Effector memory CD4-positive, alpha-beta T cell (primary cell): ENCODE results near the gene SNX3.

Source experiments
- DNase-seq, 3 donors: peaks; one replicate each; pipeline ENCODE4 v3.0.0-alpha.2; 2020
- H3K27ac ChIP-seq: 2 replicates; pipeline ENCODE4 v1.7.0; 2013; ENCODE audit warnings: mild to moderate bottlenecking, low read length, moderate library complexity; ENCODE audit not compliant: insufficient read depth, poor library complexity, severe bottlenecking
- H3K27me3 ChIP-seq: replicated peaks from 2 replicates; pipeline ENCODE4 v1.7.0; 2013; ENCODE audit warnings: mild to moderate bottlenecking, low read length; ENCODE audit not compliant: insufficient read depth, control insufficient read depth, poor library complexity, severe bottlenecking
- H3K36me3 ChIP-seq: 2 replicates; pipeline ENCODE4 v1.7.0; 2013; ENCODE audit warnings: mild to moderate bottlenecking, low read length, moderate library complexity; ENCODE audit not compliant: control insufficient read depth, insufficient read depth
- H3K4me1 ChIP-seq: 2 replicates; pipeline ENCODE4 v1.7.0; 2013; ENCODE audit warnings: low read length, mild to moderate bottlenecking; ENCODE audit not compliant: control insufficient read depth, insufficient read depth, poor library complexity, severe bottlenecking
- H3K4me3 ChIP-seq: 2 replicates; pipeline ENCODE4 v1.7.0; 2013; ENCODE audit warnings: low read length, low read depth, mild to moderate bottlenecking; ENCODE audit not compliant: insufficient read depth, poor library complexity, severe bottlenecking
- H3K9me3 ChIP-seq: 2 replicates; pipeline ENCODE4 v1.7.0; 2013; ENCODE audit warnings: mild to moderate bottlenecking, low read length, moderate library complexity; ENCODE audit not compliant: control insufficient read depth

SNX3 gene

GRCh38 chr6:108174371-108175175, 86.3 kb downstream of the SNX3 start:
- Histone ChIP-seq H3K27ac (no peak overlapping the region), H3K27me3 (peaks cover 80% of the 10 kb centered on the region), H3K4me1 (peaks cover 25% of the 10 kb centered on the region), H3K9me3 (no peaks in the 10 kb centered on the region), H3K36me3 (no peaks in the 10 kb centered on the region), H3K4me3 (no peak overlapping the region)
- no peak for DNase-seq

GRCh38 chr6:108171918-108172516, 88.8 kb downstream of the SNX3 start:
- H3K27ac ChIP-seq, result no peak overlapping the region
- H3K4me1 ChIP-seq, result peaks cover 51% of the 10 kb centered on the region
- no peak overlapping the region for H3K4me3 ChIP-seq
- no peaks in the 10 kb centered on the region for H3K9me3 ChIP-seq
- H3K27me3 ChIP-seq, result peaks cover 95% of the 10 kb centered on the region
- no peak for DNase-seq
- no peaks in the 10 kb centered on the region for H3K36me3 ChIP-seq

- Histone ChIP-seq H3K36me3 (no peaks in the 10 kb centered on the region), H3K27me3 (peaks cover 95% of the 10 kb centered on the region), H3K4me1 (peaks cover 52% of the 10 kb centered on the region), H3K9me3 (no peaks in the 10 kb centered on the region), H3K4me3 (no peak overlapping the region), H3K27ac (no peak overlapping the region)
- no peak for DNase-seq
These were observed 89.4 kb downstream of the SNX3 start for GRCh38 chr6:108171291-108171917.

GRCh38 chr6:108170332-108171290, 90.2 kb downstream of the SNX3 start:
- Histone ChIP-seq H3K9me3 (no peaks in the 10 kb centered on the region), H3K4me3 (no peak overlapping the region)

GRCh38 chr6:108169464-108170331, 91.1 kb downstream of the SNX3 start:
- H3K27ac ChIP-seq, result no peak overlapping the region
- peaks cover 41% of the 10 kb centered on the region for H3K4me1 ChIP-seq
- no peak for DNase-seq
- H3K27me3 ChIP-seq, result peaks cover 91% of the 10 kb centered on the region
- peak overlapping the region; percentile 37 for H3K4me3 ChIP-seq
- H3K9me3 ChIP-seq, result no peaks in the 10 kb centered on the region
- H3K36me3 ChIP-seq, result no peaks in the 10 kb centered on the region

More at GRCh38 chr6:108170332-108171290, 90.2 kb downstream of the SNX3 start:
- Histone ChIP-seq H3K27ac (no peak overlapping the region), H3K4me1 (peaks cover 46% of the 10 kb centered on the region), H3K27me3 (peaks cover 95% of the 10 kb centered on the region), H3K36me3 (no peaks in the 10 kb centered on the region)
- DNase-seq, result no peak

- H3K27me3 ChIP-seq, result peaks cover 82% of the 10 kb centered on the region
- peaks cover 41% of the 10 kb centered on the region for H3K4me1 ChIP-seq
- H3K4me3 ChIP-seq, result peak overlapping the region; percentile 37
- H3K9me3 ChIP-seq, result no peaks in the 10 kb centered on the region
- no peak overlapping the region for H3K27ac ChIP-seq
- DNase-seq, result no peak
- no peaks in the 10 kb centered on the region for H3K36me3 ChIP-seq
These were observed 92.1 kb downstream of the SNX3 start for GRCh38 chr6:108168501-108169463.

GRCh38 chr6:108168090-108168463, 92.8 kb downstream of the SNX3 start:
- H3K4me1 ChIP-seq, result peaks cover 41% of the 10 kb centered on the region
- no peak overlapping the region for H3K27ac ChIP-seq
- H3K9me3 ChIP-seq, result no peaks in the 10 kb centered on the region
- no peak for DNase-seq
- peaks cover 85% of the 10 kb centered on the region for H3K27me3 ChIP-seq
- H3K4me3 ChIP-seq, result peak overlapping the region; percentile 37
- H3K36me3 ChIP-seq, result no peaks in the 10 kb centered on the region

GRCh38 chr6:108167449-108168089, 93.3 kb downstream of the SNX3 start:
- no peak for DNase-seq
- Histone ChIP-seq H3K4me3 (peak overlapping the region; percentile 37), H3K36me3 (no peaks in the 10 kb centered on the region), H3K9me3 (no peaks in the 10 kb centered on the region), H3K27ac (no peak overlapping the region), H3K4me1 (peaks cover 41% of the 10 kb centered on the region), H3K27me3 (peaks cover 86% of the 10 kb centered on the region)
